ENCODE measurements around the gene PDE4D. TPM values are rescaled to one million over a fixed set of nuclear protein-coding genes. Genes with fewer than 3 reads are reported as not detected.
"Not testable (repeated sequence)": the region's sequence is repeated elsewhere in the genome, so short reads cannot be mapped to it uniquely, and the experiment has no call there.

Gene PDE4D
- total RNA-seq, 1 experiment from 2014 or later, result 61.2 TPM

DNA sequence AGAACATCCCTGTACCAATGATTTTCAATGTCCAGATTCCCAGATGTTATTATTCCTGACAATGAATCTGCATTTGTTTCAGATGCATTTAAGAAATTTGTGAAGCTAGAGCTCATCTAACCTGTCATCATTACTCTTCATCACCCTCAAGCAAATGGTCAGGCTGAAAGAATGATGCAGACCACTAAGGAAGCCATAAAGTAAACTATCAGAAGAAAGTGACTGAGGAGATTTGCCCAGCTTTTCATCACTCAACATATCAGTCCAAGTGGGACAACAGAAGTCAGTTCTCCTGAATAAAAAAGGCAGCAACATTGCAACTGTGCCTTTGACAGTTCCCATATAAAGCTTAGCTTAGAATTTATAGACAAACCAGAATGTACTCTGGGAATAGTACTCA is 419.9 kb downstream of the PDE4D start:
- H3K4me3 ChIP-seq (ENCODE audit: low read length), result no peak overlapping the region

DNA sequence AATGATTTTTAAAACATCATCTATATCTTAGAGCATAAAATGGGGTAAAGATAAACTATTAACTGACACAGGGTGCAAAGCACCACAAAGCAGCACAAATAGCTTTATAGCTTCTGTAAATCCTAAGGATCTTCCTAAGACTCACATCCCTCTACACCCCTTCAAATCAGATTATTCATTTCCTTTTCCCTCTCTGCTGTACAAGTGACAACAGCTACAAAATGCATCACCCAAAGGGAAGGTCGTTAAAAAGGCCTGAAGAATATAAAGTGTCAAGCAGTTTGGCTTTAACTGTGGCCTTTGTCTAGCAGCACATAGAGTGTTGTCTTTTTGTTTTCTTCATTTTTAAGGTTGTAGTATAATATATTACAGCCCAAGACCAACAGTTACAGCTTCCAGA is 422.1 kb downstream of the PDE4D start:
- no peaks in the 10 kb centered on the region for H3K9me2 ChIP-seq (replicated peaks; ENCODE audit: insufficient read depth, low read length)
- no peak overlapping the region for H2AFZ ChIP-seq (ENCODE audit: low read length)

More for the DNA sequence above, 419.9 kb downstream of the PDE4D start:
- H3K9me2 ChIP-seq (replicated peaks; ENCODE audit: insufficient read depth, low read length), result no peaks in the 10 kb centered on the region
- no peaks in the 10 kb centered on the region for H3K9me3 ChIP-seq (ENCODE audit: low read length)
- H3K4me2 ChIP-seq (ENCODE audit: low read depth, low read length, poor library complexity, severe bottlenecking), result no peak overlapping the region
- no peak overlapping the region for H3K27ac ChIP-seq (ENCODE audit: low read length)
- H3K27me3 ChIP-seq (ENCODE audit: low read length), result no peaks in the 10 kb centered on the region
- H2AFZ ChIP-seq (ENCODE audit: low read length), result no peak overlapping the region
- no peaks in the 10 kb centered on the region for H3K79me2 ChIP-seq (ENCODE audit: low read length)
- no peak for DNase-seq
- H4K20me1 ChIP-seq (ENCODE audit: insufficient read depth, low read depth, low read length), result 0 out of 2 replicates have a peak, but pooled peaks cover 3% of the 10 kb centered on the region
- H3K4me1 ChIP-seq (ENCODE audit: low read length), result no peaks in the 10 kb centered on the region
- H3K9ac ChIP-seq (ENCODE audit: low read length), result no peak overlapping the region
- H3K36me3 ChIP-seq (ENCODE audit: insufficient read depth, low read length), result no peaks in the 10 kb centered on the region

DNA sequence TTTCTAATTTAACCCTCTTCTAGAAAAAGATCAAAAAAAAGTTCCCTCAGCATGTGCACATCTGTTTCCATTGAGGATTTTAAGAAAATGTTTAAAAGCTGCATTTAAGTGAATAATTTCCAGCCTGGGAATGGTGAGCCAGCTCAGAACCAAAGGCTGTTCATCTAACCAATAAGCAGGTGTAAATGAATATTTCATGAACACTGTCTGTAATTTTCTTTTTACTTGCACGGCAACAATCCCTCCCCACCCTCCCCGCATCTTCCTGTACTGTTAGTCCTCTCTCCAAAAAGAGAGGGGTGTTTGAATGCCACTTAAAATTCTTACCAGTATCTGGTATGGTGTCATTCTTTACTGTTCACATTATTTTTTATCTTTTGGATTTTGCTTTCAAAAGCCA is 425.6 kb downstream of the PDE4D start:
- H3K79me2 ChIP-seq (ENCODE audit: low read length), result no peaks in the 10 kb centered on the region
- no peaks in the 10 kb centered on the region for H3K27me3 ChIP-seq (ENCODE audit: low read length)
- H2AFZ ChIP-seq (ENCODE audit: low read length), result no peak overlapping the region
- no peak overlapping the region for H3K4me3 ChIP-seq (ENCODE audit: low read length)
- no peak overlapping the region for H3K27ac ChIP-seq (ENCODE audit: low read length)
- H3K9ac ChIP-seq (ENCODE audit: low read length), result no peak overlapping the region
- no peaks in the 10 kb centered on the region for H3K9me3 ChIP-seq (ENCODE audit: low read length)
- H4K20me1 ChIP-seq (ENCODE audit: insufficient read depth, low read depth, low read length), result 0 out of 2 replicates have a peak, but pooled peaks cover 3% of the 10 kb centered on the region
- DNase-seq, result no peak
- no peak overlapping the region for H3K4me2 ChIP-seq (ENCODE audit: low read depth, low read length, poor library complexity, severe bottlenecking)
- no peaks in the 10 kb centered on the region for H3K36me3 ChIP-seq (ENCODE audit: insufficient read depth, low read length)
- no peaks in the 10 kb centered on the region for H3K4me1 ChIP-seq (ENCODE audit: low read length)
- no peaks in the 10 kb centered on the region for H3K9me2 ChIP-seq (replicated peaks; ENCODE audit: insufficient read depth, low read length)

More for the DNA sequence above, 422.1 kb downstream of the PDE4D start:
- Histone ChIP-seq H3K4me1 (ENCODE audit: low read length) (no peaks in the 10 kb centered on the region), H3K79me2 (ENCODE audit: low read length) (no peaks in the 10 kb centered on the region), H3K9me3 (ENCODE audit: low read length) (no peaks in the 10 kb centered on the region), H3K4me3 (ENCODE audit: low read length) (no peak overlapping the region), H3K4me2 (ENCODE audit: low read depth, low read length, poor library complexity, severe bottlenecking) (no peak overlapping the region), H3K36me3 (ENCODE audit: insufficient read depth, low read length) (no peaks in the 10 kb centered on the region), H3K27ac (ENCODE audit: low read length) (no peak overlapping the region), H3K9ac (ENCODE audit: low read length) (no peak overlapping the region), H3K27me3 (ENCODE audit: low read length) (no peaks in the 10 kb centered on the region), H4K20me1 (ENCODE audit: insufficient read depth, low read depth, low read length) (0 out of 2 replicates have a peak, but pooled peaks cover 3% of the 10 kb centered on the region)
- no peak for DNase-seq

DNA sequence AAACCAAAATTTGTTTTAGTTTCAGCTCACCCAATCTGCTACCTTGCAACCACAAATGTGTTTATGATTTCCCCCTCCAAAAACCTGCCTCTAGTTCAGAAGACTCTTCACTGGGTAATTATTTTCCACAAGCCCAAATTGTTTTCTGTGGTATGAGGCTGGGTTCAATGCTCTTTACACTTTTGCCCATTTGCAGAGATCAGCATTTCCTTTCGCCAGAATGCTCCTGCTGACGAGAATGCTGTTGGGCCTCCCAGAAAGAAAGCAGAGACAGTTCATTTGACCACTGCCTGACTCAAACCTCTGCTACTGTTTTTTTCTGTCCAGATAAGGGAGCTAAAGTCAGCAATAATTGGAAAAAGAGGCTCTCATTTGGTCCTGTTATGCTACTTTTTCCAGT is 427.3 kb downstream of the PDE4D start:
- Histone ChIP-seq H3K9me3 (ENCODE audit: low read length) (no peaks in the 10 kb centered on the region), H3K4me2 (ENCODE audit: low read depth, low read length, poor library complexity, severe bottlenecking) (no peak overlapping the region), H3K27ac (ENCODE audit: low read length) (no peak overlapping the region), H3K9me2 (replicated peaks; ENCODE audit: insufficient read depth, low read length) (no peaks in the 10 kb centered on the region), H3K79me2 (ENCODE audit: low read length) (no peaks in the 10 kb centered on the region), H3K9ac (ENCODE audit: low read length) (no peak overlapping the region), H3K4me3 (ENCODE audit: low read length) (no peak overlapping the region), H3K27me3 (ENCODE audit: low read length) (no peaks in the 10 kb centered on the region), H3K4me1 (ENCODE audit: low read length) (no peaks in the 10 kb centered on the region), H3K36me3 (ENCODE audit: insufficient read depth, low read length) (no peaks in the 10 kb centered on the region), H2AFZ (ENCODE audit: low read length) (no peak overlapping the region), H4K20me1 (ENCODE audit: insufficient read depth, low read depth, low read length) (0 out of 2 replicates have a peak, but pooled peaks cover 6% of the 10 kb centered on the region)
- no peak for DNase-seq

DNA sequence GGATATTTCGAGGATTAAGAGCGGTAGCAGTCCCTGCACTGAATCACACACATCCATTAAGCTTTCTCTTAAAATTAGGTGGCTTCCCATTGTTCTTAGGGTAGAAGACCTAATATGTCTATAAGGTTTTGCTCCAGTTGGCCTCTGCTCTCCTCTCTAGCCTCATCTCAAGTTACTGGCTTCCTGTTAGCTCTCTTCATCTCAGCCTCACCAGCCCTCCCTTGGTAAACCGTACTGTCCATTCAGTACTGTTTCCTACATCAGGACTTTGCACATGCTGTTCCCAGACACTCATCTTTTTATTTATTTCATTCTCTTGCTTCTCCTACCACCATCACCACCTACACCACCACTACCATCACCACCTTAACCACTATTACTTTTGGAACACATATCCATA is 428.6 kb downstream of the PDE4D start:
- H4K20me1 ChIP-seq (ENCODE audit: insufficient read depth, low read depth, low read length), result 0 out of 2 replicates have a peak, but pooled peaks cover 4% of the 10 kb centered on the region
- no peak for DNase-seq
- H3K9me2 ChIP-seq (replicated peaks; ENCODE audit: insufficient read depth, low read length), result no peaks in the 10 kb centered on the region
- no peaks in the 10 kb centered on the region for H3K79me2 ChIP-seq (ENCODE audit: low read length)
- H2AFZ ChIP-seq (ENCODE audit: low read length), result no peak overlapping the region
- no peak overlapping the region for H3K4me2 ChIP-seq (ENCODE audit: low read depth, low read length, poor library complexity, severe bottlenecking)
- H3K27ac ChIP-seq (ENCODE audit: low read length), result no peak overlapping the region
- no peaks in the 10 kb centered on the region for H3K27me3 ChIP-seq (ENCODE audit: low read length)
- H3K9ac ChIP-seq (ENCODE audit: low read length), result no peak overlapping the region
- H3K36me3 ChIP-seq (ENCODE audit: insufficient read depth, low read length), result no peaks in the 10 kb centered on the region
- H3K9me3 ChIP-seq (ENCODE audit: low read length), result no peaks in the 10 kb centered on the region
- H3K4me3 ChIP-seq (ENCODE audit: low read length), result no peak overlapping the region
- no peaks in the 10 kb centered on the region for H3K4me1 ChIP-seq (ENCODE audit: low read length)

DNA sequence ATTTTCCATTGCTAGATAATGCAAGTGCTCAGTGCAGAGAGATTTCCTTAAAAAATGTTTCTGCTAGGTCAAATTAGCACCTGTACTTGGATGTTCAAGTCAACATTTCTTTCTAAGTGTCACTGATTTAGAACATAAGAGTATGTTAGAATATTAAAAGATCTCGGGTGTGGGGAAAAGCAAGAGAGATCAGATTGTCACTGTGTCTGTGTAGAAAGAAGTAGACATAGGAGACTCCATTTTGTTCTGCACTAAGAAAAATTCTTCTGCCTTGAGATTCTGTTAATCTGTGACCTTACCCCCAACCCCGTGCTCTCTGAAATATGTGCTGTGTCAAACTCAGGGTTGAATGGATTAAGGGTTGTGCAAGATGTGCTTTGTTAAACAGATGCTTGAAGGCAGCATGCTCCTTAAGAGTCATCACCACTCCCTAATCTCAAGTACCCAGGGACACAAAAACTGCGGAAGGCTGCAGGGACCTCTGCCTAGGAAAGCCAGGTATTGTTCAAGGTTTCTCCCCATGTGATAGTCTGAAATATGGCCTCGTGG is 429.8 kb downstream of the PDE4D start:
- not testable (repeated sequence) for H2AFZ ChIP-seq (ENCODE audit: low read length); H3K9me3 ChIP-seq (ENCODE audit: low read length); H3K79me2 ChIP-seq (ENCODE audit: low read length); H3K27me3 ChIP-seq (ENCODE audit: low read length); H3K4me3 ChIP-seq (ENCODE audit: low read length); H3K9ac ChIP-seq (ENCODE audit: low read length); H3K36me3 ChIP-seq (ENCODE audit: insufficient read depth, low read length); H3K27ac ChIP-seq (ENCODE audit: low read length); H3K4me2 ChIP-seq (ENCODE audit: low read depth, low read length, poor library complexity, severe bottlenecking); H4K20me1 ChIP-seq (ENCODE audit: insufficient read depth, low read depth, low read length); H3K4me1 ChIP-seq (ENCODE audit: low read length); H3K9me2 ChIP-seq (replicated peaks; ENCODE audit: insufficient read depth, low read length); DNase-seq

DNA sequence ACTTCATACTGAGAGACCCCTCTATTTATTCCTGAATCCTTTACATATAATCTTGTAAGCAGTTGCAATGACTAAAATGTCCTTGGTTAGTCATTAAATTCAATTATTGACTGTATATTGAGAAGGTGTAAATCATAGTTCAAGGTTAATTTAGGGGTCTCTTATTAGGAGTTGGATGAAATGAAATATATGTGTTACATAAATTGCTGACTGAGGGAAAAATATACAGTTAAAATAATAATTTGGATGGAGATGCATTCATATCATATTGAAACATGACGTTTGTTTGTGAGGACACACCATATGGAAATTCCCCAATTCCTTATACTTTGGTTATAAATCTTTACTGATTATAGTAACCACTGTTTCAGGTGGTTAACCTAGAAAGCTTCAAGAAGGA is 430.6 kb downstream of the PDE4D start:
- DNase-seq, result no peak
- Histone ChIP-seq H3K79me2 (ENCODE audit: low read length) (no peaks in the 10 kb centered on the region), H3K4me3 (ENCODE audit: low read length) (no peak overlapping the region), H3K9ac (ENCODE audit: low read length) (no peak overlapping the region), H3K9me3 (ENCODE audit: low read length) (no peaks in the 10 kb centered on the region), H3K9me2 (replicated peaks; ENCODE audit: insufficient read depth, low read length) (no peaks in the 10 kb centered on the region), H3K36me3 (ENCODE audit: insufficient read depth, low read length) (no peaks in the 10 kb centered on the region), H3K4me2 (ENCODE audit: low read depth, low read length, poor library complexity, severe bottlenecking) (no peak overlapping the region), H4K20me1 (ENCODE audit: insufficient read depth, low read depth, low read length) (0 out of 2 replicates have a peak, but pooled peaks cover 4% of the 10 kb centered on the region), H3K4me1 (ENCODE audit: low read length) (no peaks in the 10 kb centered on the region), H2AFZ (ENCODE audit: low read length) (no peak overlapping the region), H3K27ac (ENCODE audit: low read length) (no peak overlapping the region), H3K27me3 (ENCODE audit: low read length) (no peaks in the 10 kb centered on the region)

DNA sequence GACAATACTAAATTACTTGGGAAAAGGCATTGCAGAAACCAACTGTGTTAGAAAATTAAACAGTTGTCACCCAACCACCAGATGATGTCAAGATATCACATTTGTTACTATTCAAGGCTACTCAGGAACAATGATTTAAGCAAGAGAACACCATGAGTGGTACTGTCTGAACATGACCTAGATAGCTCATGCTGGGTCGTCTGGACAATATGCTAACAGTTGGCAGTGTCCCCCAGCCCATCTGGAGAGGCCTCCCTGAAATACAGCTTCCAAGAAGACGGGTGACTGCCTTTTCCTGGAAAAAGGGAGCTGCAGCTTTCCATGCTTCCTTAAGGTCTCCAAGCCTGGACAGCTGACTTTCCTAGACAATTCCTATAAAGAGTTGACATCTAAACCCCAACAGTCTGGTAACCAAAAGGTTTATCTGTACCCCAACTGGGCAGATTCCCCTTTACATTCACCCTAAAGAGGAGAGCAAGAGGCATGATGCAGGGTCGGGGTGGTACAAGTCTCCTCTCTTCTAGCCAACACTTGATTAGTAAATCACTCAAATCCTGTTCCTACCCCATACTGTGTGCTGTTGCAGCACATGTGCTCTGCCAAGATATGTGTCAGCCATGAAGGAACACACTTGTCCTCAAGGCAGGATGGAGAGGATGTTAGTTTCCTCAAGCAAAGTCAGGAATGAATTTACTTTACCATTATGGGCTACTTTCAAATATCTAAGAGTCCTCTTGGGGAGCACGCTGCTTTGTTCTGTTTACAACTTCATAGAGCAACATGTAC is 433.0 kb downstream of the PDE4D start:
- Histone ChIP-seq H3K9ac (ENCODE audit: low read length) (no peak overlapping the region), H3K36me3 (ENCODE audit: insufficient read depth, low read length) (no peaks in the 10 kb centered on the region), H2AFZ (ENCODE audit: low read length) (no peak overlapping the region), H3K27ac (ENCODE audit: low read length) (no peak overlapping the region), H3K4me1 (ENCODE audit: low read length) (no peaks in the 10 kb centered on the region), H3K4me3 (ENCODE audit: low read length) (no peak overlapping the region), H3K27me3 (ENCODE audit: low read length) (no peaks in the 10 kb centered on the region), H3K9me3 (ENCODE audit: low read length) (no peaks in the 10 kb centered on the region), H3K79me2 (ENCODE audit: low read length) (no peaks in the 10 kb centered on the region), H3K9me2 (replicated peaks; ENCODE audit: insufficient read depth, low read length) (no peaks in the 10 kb centered on the region), H3K4me2 (ENCODE audit: low read depth, low read length, poor library complexity, severe bottlenecking) (no peak overlapping the region), H4K20me1 (ENCODE audit: insufficient read depth, low read depth, low read length) (0 out of 2 replicates have a peak, but pooled peaks cover 4% of the 10 kb centered on the region)
- DNase-seq, result no peak

Data from Karpas-422 (cell line).